Kidney (tissue), 14 donors: Measurements from ENCODE around the gene ERC2. TPM values are rescaled to one million over a fixed set of nuclear protein-coding genes. Genes with fewer than 3 reads are reported as not detected.

ENCODE experiments used
- DNase-seq, 5 donors: peaks; one replicate each; pipeline ENCODE4 v3.0.0-alpha.2; 2013 to 2020
- FAIRE-seq: peaks from 2 replicates; lab custom pipeline; 2012; peaks lifted over from hg19 to GRCh38; lab: Jason Lieb, UNC
- H3K27ac ChIP-seq, 2 donors: one replicate each; pipeline ENCODE4 v1.7.0; 2013; ENCODE audit warnings: low read depth in 2 of 2, low read length in 2 of 2, inconsistent platforms in 1 of 2
- H3K27me3 ChIP-seq: one replicate; pipeline ENCODE4 v1.7.1; 2013; ENCODE audit warnings: low read length, inconsistent platforms; ENCODE audit not compliant: control insufficient read depth, insufficient read depth
- H3K36me3 ChIP-seq, 3 donors: one replicate each; pipeline versions ENCODE4 v1.7.0 to v1.7.1; 2013; ENCODE audit warnings: low read length in 3 of 3, control low read depth in 1 of 3, inconsistent platforms in 1 of 3; ENCODE audit not compliant: insufficient read depth in 3 of 3, control insufficient read depth in 2 of 3
- H3K4me1 ChIP-seq, 3 donors: one replicate each; pipeline versions ENCODE4 v1.7.0 to v1.7.1; 2013; ENCODE audit warnings: low read length in 3 of 3, inconsistent platforms in 1 of 3, low read depth in 1 of 3; ENCODE audit not compliant: control insufficient read depth in 2 of 3, insufficient read depth in 2 of 3
- H3K4me3 ChIP-seq, 3 donors: one replicate each; pipeline versions ENCODE4 v1.7.0 to v1.8.1; 2013; ENCODE audit warnings: low read length in 3 of 3, control low read depth in 1 of 3, inconsistent platforms in 1 of 3
- H3K9ac ChIP-seq, 3 donors: one replicate each; pipeline versions ENCODE4 v1.7.0 to v1.7.1; 2013; ENCODE audit warnings: low read length in 3 of 3, control low read depth in 1 of 3, inconsistent platforms in 1 of 3
- H3K9me3 ChIP-seq, 3 donors: one replicate each; pipeline versions ENCODE4 v1.7.0 to v1.7.1; 2013; ENCODE audit warnings: low read length in 3 of 3, control low read depth in 1 of 3, inconsistent platforms in 1 of 3; ENCODE audit not compliant: control insufficient read depth in 2 of 3, insufficient read depth in 1 of 3
- CTCF ChIP-seq: IDR thresholded peaks from 3 replicates; pipeline ENCODE4 v1.5.1; 2012; ENCODE audit warnings: mild to moderate bottlenecking, moderate library complexity, borderline replicate concordance; ENCODE audit not compliant: insufficient read depth; ENCODE audit errors: extremely low read depth
- intact Hi-C: fragments of 100-400 bp; cut with DNase I; formaldehyde crosslinking; loops from one replicate; pipeline ENCODE4 v1.11.1; 2022
- polyA plus RNA-seq: library from polyadenylated mRNA; stranded (reverse); fragments of 350-450 nt; fragmentation: Illumina TruSeq; extraction: RNeasy Lipid Tissue Mini Kit (QIAGEN cat#74804); gene quantifications from one replicate; pipeline ENCODE4 v1.2.3, GENCODE V29; 2014; ENCODE audit warnings: low read depth, low replicate concordance; ENCODE audit not compliant: insufficient read depth
- total RNA-seq: library from RNA; stranded (reverse); fragmentation: NEBNext Ultra II Directional; extraction: Animal tissue kit (Norgen Biotek cat#: 25700); gene quantifications from one replicate; pipeline ENCODE4 v1.2.1, GENCODE V29; 2021
- donor health status: control.
- donor health status: control.
- donor health status: control.
- donor health status: control.
- donor health status: control.
- donor health status: DM: yes; HTN: yes; CAD: no.
- donor health status: Normal renal cell carcinoma (clear cell type).

Gene ERC2
- total and polyA plus RNA-seq, 2 donors from 2014 or later, result 0.92 to 3.8 TPM

GRCh38 chr3:55897573-55898224 lies 570.6 kb downstream of the ERC2 start:
- Histone ChIP-seq H3K36me3 (no peaks in the 10 kb centered on the region), H3K4me3 (no peak overlapping the region), H3K9me3 (no peaks in the 10 kb centered on the region), H3K4me1 (no peaks in the 10 kb centered on the region), H3K27ac (no peak overlapping the region), H3K27me3 (no peaks in the 10 kb centered on the region), H3K9ac (no peak overlapping the region)
- DNase-seq (peak in 4 of 5 donors; percentile 35 to 71 (median 52)), FAIRE-seq (no peak)
- TF ChIP-seq CTCF, result peak; percentile 41
- intact Hi-C loops, result no loop called here

DNA sequence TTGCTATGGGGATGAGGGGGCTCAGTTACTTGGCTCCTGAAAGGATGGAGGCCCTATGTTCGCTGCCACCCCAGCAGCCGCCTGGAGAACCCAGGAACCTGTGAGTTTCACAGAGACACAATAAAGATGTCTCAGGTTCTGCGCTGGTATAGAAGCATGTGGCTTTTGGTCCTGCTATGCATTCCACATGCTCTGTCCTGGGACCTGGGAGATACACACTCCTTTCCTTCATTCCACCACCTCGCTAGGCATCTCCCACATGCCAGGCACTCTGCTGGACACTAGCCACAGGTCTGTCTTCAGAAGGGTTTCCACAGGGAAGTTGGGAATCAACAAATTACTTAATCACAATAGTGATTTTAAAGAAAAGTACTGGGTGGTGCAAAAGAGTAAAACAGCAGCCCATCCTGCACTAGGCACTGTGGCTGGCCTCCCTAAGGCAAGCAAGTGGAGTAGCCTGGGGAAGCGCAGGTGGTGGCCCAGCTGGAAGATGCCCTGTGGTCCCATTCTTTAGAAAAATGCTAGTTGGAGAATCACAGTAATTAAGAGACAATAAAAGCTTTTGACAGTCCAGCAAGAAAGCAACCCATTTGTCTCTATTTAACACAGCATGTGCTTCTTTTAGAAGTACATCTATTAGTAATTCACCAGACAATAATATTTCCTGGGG lies 572.2 kb downstream of the ERC2 start:
- FAIRE-seq, result no peak

GRCh38 chr3:55894605-55895004 lies 573.7 kb downstream of the ERC2 start:
- intact Hi-C loops, result no loop called here

More for the DNA sequence above, 572.2 kb downstream of the ERC2 start:
- intact Hi-C loops, result no loop called here
- Histone ChIP-seq H3K9ac (no peak overlapping the region), H3K9me3 (no peaks in the 10 kb centered on the region), H3K4me1 (no peaks in the 10 kb centered on the region), H3K27me3 (no peaks in the 10 kb centered on the region), H3K36me3 (no peaks in the 10 kb centered on the region), H3K4me3 (no peak overlapping the region), H3K27ac (no peak overlapping the region)
- TF ChIP-seq CTCF, result no peak
- DNase-seq, result no peak

More at GRCh38 chr3:55894605-55895004, 573.7 kb downstream of the ERC2 start:
- DNase-seq, result no peak
- H3K4me3 ChIP-seq, result no peak overlapping the region
- no peaks in the 10 kb centered on the region for H3K9me3 ChIP-seq
- no peak for TF ChIP-seq CTCF
- H3K27me3 ChIP-seq, result no peaks in the 10 kb centered on the region
- H3K36me3 ChIP-seq, result no peaks in the 10 kb centered on the region
- no peak overlapping the region for H3K27ac ChIP-seq
- no peak for FAIRE-seq
- no peaks in the 10 kb centered on the region for H3K4me1 ChIP-seq
- no peak overlapping the region for H3K9ac ChIP-seq
